HG03135 (cell line): ENCODE measurements around the gene ATG4D.

ENCODE experiments used
- ATAC-seq: cut with Tn5 transposase; IDR thresholded peaks from one replicate; pipeline ENCODE4 v1.9.1; 2021; ENCODE audit warnings: mild to moderate bottlenecking, moderate library complexity; ENCODE audit not compliant: unreplicated experiment

The ATG4D gene

GRCh38 chr19:10543420-10544241, at the start of gene ATG4D:
TSS of gene ATG4D (plus strand) at chr19:10543904. CDS start at chr19:10544091, 187 bp downstream.
- peak; percentile 63 for ATAC-seq

GRCh38 chr19:10497371-10497770, 46.3 kb upstream of the ATG4D start:
- ATAC-seq: no peak

GRCh38 chr19:10499550-10500246, 44.0 kb upstream of the ATG4D start:
- no peak for ATAC-seq

- no peak for ATAC-seq
These were observed 43.5 kb upstream of the ATG4D start for GRCh38 chr19:10500247-10500592.

- peak; percentile 31 for ATAC-seq
These were observed 41.7 kb upstream of the ATG4D start for GRCh38 chr19:10501971-10502523.

- ATAC-seq: peak; percentile 84
These were observed 41.1 kb upstream of the ATG4D start for GRCh38 chr19:10502524-10503001.

- peak; percentile 8 for ATAC-seq
These were observed 40.5 kb upstream of the ATG4D start, which contains the start of gene KEAP1 for GRCh38 chr19:10503002-10503789. TSS of gene KEAP1 (minus strand) at chr19:10503356. CDS start at chr19:10500033, 3,323 bp downstream.

GRCh38 chr19:10505583-10506229, 38.0 kb upstream of the ATG4D start:
- ATAC-seq: no peak

GRCh38 chr19:10508036-10508435, 35.7 kb upstream of the ATG4D start:
- ATAC-seq: no peak

- no peak for ATAC-seq
These were observed 35.0 kb upstream of the ATG4D start for GRCh38 chr19:10508707-10509106.

GRCh38 chr19:10510301-10510802, 33.4 kb upstream of the ATG4D start:
- ATAC-seq: no peak

- ATAC-seq: no peak
These were observed 30.5 kb upstream of the ATG4D start for GRCh38 chr19:10513223-10513622.

- no peak for ATAC-seq
These were observed 29.2 kb upstream of the ATG4D start for GRCh38 chr19:10514211-10515145.

GRCh38 chr19:10516064-10516385, 27.7 kb upstream of the ATG4D start:
- no peak for ATAC-seq

GRCh38 chr19:10516671-10517286, 26.9 kb upstream of the ATG4D start:
- no peak for ATAC-seq

- ATAC-seq: no peak
These were observed 26.3 kb upstream of the ATG4D start, which contains the start of gene S1PR5 for GRCh38 chr19:10517361-10517759. TSS of gene S1PR5 (minus strand) at chr19:10517447. CDS start at chr19:10515011, 2,436 bp downstream.

- no peak for ATAC-seq
These were observed 25.8 kb upstream of the ATG4D start for GRCh38 chr19:10517760-10518443.
